ENCODE results near the gene ANKH. TPM values are rescaled to one million over a fixed set of nuclear protein-coding genes. Genes with fewer than 3 reads are reported as not detected.

Gene ANKH
- total RNA-seq, 1 experiment from 2014 or later: 65.2 TPM

GRCh38 chr5:14748180-14748900 is 123.2 kb downstream of the ANKH start:
- Histone ChIP-seq H3K9ac (ENCODE audit: low read length) (no peak overlapping the region), H3K4me1 (ENCODE audit: control insufficient read depth in 1 of 2, insufficient read depth in 2 of 2, low read length in 2 of 2) (no peaks in the 10 kb centered on the region), H3K9me2 (ENCODE audit: insufficient read depth) (no peaks in the 10 kb centered on the region), H3K4me2 (ENCODE audit: low read length) (no peak overlapping the region), H3K27me3 (ENCODE audit: insufficient read depth, low read length) (no peaks in the 10 kb centered on the region), H2AFZ (ENCODE audit: low read depth, low read length, poor library complexity, severe bottlenecking) (no peak overlapping the region), H4K20me1 (ENCODE audit: insufficient read depth) (no peaks in the 10 kb centered on the region), H3K36me3 (ENCODE audit: control insufficient read depth in 1 of 2, insufficient read depth in 2 of 2, low read length in 2 of 2) (no peaks in the 10 kb centered on the region; a peak in 1 of 4 replicates), H3K4me3 (replicated peaks in 1 of 2; ENCODE audit: low read depth in 1 of 2, low read length in 2 of 2) (no peak overlapping the region), H3K9me3 (ENCODE audit: control insufficient read depth in 1 of 2, insufficient read depth in 1 of 2, low read depth in 1 of 2, low read length in 2 of 2) (no peaks in the 10 kb centered on the region), H3K79me2 (ENCODE audit: insufficient read depth, low read length) (no peaks in the 10 kb centered on the region), H3K27ac (ENCODE audit: low read depth, low read length) (no peak overlapping the region)
- ATAC-seq: no peak
- no peak for DNase-seq (ENCODE audit: low read depth, low spot score)
- CTCF ChIA-PET: no interaction called here
- intact Hi-C loops (cut with micrococcal nuclease): no loop called here
- no TSS peak for BruUV-seq (replicated peaks)
- TF ChIP-seq FOSL1 (IDR thresholded peaks at IDR 0.05; ENCODE audit: low read depth) (no peak), ZNF274 (IDR thresholded peaks at IDR 0.05; ENCODE audit: low read depth, low read length) (no peak), SRF (IDR thresholded peaks at IDR 0.05; ENCODE audit: low read depth) (no peak), SP1 (IDR thresholded peaks at IDR 0.05; ENCODE audit: low read depth) (no peak), MAX (IDR thresholded peaks at IDR 0.05) (no peak), EZH2 (IDR thresholded peaks at IDR 0.05) (no peak), ELF1 (IDR thresholded peaks at IDR 0.05; ENCODE audit: borderline replicate concordance, low read depth) (no peak), CEBPB (IDR thresholded peaks at IDR 0.05; ENCODE audit: low read depth) (no peak), TCF7L2 (IDR thresholded peaks at IDR 0.05; ENCODE audit: borderline replicate concordance, extremely low read depth, insufficient read depth, insufficient read length) (no peak), EZH2phosphoT487 (IDR thresholded peaks at IDR 0.05; ENCODE audit: borderline replicate concordance) (no peak), JUND (IDR thresholded peaks at IDR 0.05) (no peak), ZBTB33 (IDR thresholded peaks at IDR 0.05; ENCODE audit: extremely low read depth, insufficient replicate concordance, low read length) (no peak), SIN3A (IDR thresholded peaks at IDR 0.05; ENCODE audit: low read depth) (no peak)
- TF ChIP-seq, protein P1, sequence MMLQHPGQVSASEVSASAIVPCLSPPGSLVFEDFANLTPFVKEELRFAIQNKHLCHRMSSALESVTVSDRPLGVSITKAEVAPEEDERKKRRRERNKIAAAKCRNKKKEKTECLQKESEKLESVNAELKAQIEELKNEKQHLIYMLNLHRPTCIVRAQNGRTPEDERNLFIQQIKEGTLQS (IDR thresholded peaks at IDR 0.05): no peak
- POLR2A ChIA-PET: no interaction called here
- RAD21 ChIA-PET (ENCODE audit: low non-redundant PET in 1 of 2, low total read pairs in 2 of 2, uncharacterized antibody in 2 of 2, unreplicated experiment in 2 of 2): no interaction called here
